ENCODE data around the gene IL1R2. TPM values are rescaled to one million over a fixed set of nuclear protein-coding genes. Genes with fewer than 3 reads are reported as not detected.
"Not testable (repeated sequence)": the region's sequence is repeated elsewhere in the genome, so short reads cannot be mapped to it uniquely, and the experiment has no call there.

Gene IL1R2
- total RNA-seq, 1 donor from 2014 or later: 23.3 TPM

DNA sequence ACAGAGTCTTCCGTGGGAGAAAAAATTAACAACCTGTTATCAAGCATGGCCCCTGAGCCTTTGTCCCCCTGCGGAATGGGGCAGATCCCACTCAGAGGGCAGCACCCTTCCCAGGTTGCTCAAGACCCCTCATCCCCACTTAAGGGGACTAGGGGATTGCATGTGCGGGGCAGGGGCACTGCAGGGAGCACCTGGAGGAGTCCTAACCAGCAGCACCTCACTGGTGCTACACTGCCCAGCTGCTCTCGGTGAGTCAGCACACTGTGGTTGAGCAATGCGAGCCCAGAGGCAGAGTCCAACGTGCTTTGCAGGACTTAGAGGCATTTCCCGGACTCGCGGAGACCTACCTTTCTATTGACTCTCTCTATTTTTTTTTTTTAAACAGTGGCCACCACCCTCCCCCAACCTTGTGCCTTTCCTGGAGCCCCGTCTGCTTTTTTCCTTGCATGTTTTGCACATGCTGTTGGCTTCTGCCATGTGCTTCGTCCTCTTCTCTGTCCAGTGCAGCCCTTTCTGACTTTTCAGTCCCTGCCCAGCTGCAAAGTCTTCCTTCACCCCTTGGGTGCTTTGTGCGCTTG is 74.0 kb downstream of the IL1R2 start:
- Histone ChIP-seq H3K27ac (peak overlapping the region; percentile 89), H3K36me3 (no peaks in the 10 kb centered on the region), H3K9me3 (no peaks in the 10 kb centered on the region), H3K27me3 (ENCODE audit: low read depth) (no peaks in the 10 kb centered on the region), H3K4me3 (no peak overlapping the region), H3K4me1 (peaks cover 75% of the 10 kb centered on the region)
- DNase-seq: peak; percentile 62
- intact Hi-C loops (cut with DNase I): no loop called here
- TF ChIP-seq, protein P1, sequence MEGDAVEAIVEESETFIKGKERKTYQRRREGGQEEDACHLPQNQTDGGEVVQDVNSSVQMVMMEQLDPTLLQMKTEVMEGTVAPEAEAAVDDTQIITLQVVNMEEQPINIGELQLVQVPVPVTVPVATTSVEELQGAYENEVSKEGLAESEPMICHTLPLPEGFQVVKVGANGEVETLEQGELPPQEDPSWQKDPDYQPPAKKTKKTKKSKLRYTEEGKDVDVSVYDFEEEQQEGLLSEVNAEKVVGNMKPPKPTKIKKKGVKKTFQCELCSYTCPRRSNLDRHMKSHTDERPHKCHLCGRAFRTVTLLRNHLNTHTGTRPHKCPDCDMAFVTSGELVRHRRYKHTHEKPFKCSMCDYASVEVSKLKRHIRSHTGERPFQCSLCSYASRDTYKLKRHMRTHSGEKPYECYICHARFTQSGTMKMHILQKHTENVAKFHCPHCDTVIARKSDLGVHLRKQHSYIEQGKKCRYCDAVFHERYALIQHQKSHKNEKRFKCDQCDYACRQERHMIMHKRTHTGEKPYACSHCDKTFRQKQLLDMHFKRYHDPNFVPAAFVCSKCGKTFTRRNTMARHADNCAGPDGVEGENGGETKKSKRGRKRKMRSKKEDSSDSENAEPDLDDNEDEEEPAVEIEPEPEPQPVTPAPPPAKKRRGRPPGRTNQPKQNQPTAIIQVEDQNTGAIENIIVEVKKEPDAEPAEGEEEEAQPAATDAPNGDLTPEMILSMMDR (IDR thresholded peaks at IDR 0.05): no peak
- ATAC-seq: no peak

DNA sequence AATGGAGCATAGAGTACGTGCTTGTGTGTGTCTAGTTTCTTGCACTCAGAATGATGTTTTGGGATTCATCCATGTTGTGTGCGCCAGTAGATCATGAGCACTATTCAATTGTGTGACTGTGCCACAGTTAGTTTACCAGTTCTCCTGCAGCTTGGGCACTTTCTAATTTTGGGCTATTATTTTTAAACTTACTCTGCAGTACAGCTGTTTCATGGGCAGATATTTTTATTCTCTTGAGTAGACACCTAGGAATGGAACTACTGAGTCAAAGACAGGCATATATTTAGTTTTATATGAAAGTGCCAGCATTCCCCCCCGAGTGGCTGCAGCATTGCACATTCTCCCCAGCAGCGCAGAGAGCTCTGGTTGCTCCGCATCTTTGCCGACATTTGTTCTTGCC is 74.8 kb downstream of the IL1R2 start:
- H3K4me1 ChIP-seq: peaks cover 72% of the 10 kb centered on the region
- no peaks in the 10 kb centered on the region for H3K9me3 ChIP-seq
- no peaks in the 10 kb centered on the region for H3K27me3 ChIP-seq (ENCODE audit: low read depth)
- TF ChIP-seq, protein P1 (IDR thresholded peaks at IDR 0.05): no peak
- peak overlapping the region; percentile 9 for H3K27ac ChIP-seq
- no peak for DNase-seq
- no peak overlapping the region for H3K4me3 ChIP-seq
- no peaks in the 10 kb centered on the region for H3K36me3 ChIP-seq
- intact Hi-C loops (cut with DNase I): no loop called here
- ATAC-seq: no peak

DNA sequence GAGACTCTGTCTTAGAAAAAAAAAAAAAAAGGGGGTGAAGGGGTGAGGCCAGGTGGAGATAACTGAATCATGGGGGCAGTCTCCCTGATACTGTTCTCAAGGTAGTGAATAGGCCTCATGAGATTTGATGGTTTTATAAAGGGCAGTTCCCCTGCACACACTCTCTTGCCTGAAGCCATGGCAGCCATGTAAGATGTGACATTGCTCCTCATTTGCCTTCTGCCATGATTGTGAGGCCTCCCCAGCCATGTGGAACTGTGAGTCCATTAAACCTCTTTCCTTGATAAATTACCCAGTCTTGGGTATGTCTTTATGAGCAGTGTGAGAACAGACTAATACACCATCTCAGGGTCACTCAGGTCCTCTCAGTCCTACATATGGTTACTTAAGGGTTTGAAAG is 76.4 kb downstream of the IL1R2 start:
- H3K36me3 ChIP-seq; DNase-seq; H3K9me3 ChIP-seq; H3K27ac ChIP-seq; intact Hi-C loops (cut with DNase I); H3K27me3 ChIP-seq (ENCODE audit: low read depth); H3K4me3 ChIP-seq; ATAC-seq: not testable (repeated sequence)
- H3K4me1 ChIP-seq: peaks cover 56% of the 10 kb centered on the region

DNA sequence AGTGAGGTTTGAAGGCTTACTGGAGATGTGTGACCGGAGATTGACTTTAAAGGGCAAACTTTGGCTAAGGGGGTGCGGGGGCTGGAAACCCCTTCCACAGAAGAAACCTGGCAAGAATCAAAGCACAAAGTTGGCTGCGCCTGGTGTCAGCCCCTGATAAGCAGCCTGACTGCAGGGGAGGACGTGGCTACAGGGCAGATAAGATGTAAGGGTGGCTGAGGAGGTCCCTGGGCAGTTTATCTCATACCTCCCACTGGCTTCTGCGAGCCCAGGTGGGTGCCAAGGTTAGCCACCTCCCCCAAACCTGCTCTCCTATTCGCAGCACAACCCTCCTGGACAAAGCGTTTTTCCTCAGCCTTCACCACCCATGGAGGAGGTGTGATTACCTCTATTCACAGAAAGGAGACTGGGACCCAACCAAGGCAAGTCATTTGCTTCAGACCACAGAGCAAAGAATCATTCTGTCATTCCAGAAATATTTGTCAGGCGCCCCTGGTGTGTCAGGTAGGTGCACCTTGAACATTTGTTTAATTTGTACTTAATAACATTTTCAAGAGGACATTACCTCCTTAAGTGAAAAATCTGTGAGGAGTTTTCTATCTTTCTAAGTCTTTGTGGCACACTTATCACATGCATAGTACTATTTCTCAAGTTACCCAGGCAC is 77.7 kb downstream of the IL1R2 start:
- Histone ChIP-seq H3K27ac (peak overlapping the region; percentile 43), H3K36me3 (no peaks in the 10 kb centered on the region), H3K4me3 (no peak overlapping the region), H3K27me3 (ENCODE audit: low read depth) (no peaks in the 10 kb centered on the region), H3K9me3 (no peaks in the 10 kb centered on the region), H3K4me1 (peaks cover 43% of the 10 kb centered on the region)
- DNase-seq: no peak
- intact Hi-C loops (cut with DNase I): no loop called here
- ATAC-seq: peak in 1 of 2 donors; percentile 18
- TF ChIP-seq, protein P1 (IDR thresholded peaks at IDR 0.05): no peak

DNA sequence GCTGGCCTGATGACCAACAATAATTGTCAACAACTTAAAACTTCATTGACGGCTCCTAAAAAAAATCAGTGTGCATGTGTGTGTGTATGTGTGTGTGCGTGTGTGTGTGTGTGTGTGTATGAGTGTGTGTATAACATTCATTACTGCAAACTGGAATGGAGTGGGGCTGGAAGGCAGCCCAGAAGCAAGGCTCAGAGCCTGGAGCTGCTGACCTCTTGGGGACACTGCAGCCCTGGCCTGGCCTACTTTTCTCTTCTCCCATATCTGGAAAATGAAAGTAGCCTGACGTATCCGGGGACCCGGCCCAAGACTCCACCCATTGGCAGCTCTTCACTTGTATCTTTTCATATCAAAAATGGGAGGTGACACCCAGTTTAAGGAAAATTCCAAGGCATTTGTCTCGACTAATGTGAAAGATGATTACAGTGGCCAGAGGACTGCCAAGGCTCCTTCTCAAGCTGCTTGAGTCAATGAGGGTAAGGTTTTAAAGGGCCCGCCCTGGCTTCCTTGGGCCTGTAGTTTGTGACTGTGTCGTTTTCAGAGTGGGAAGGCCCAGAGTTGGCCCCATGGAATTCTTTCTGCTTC is 78.4 kb downstream of the IL1R2 start:
- Histone ChIP-seq H3K27ac (peak overlapping the region; percentile 81), H3K9me3 (no peaks in the 10 kb centered on the region), H3K4me1 (peaks cover 36% of the 10 kb centered on the region), H3K36me3 (no peaks in the 10 kb centered on the region), H3K27me3 (ENCODE audit: low read depth) (no peaks in the 10 kb centered on the region), H3K4me3 (peak overlapping the region; percentile 22)
- ATAC-seq (peak; percentile 94 to 97), DNase-seq (peak; percentile 93)
- intact Hi-C loops (cut with DNase I): no loop called here
- TF ChIP-seq, protein P1 (IDR thresholded peaks at IDR 0.05): no peak

DNA sequence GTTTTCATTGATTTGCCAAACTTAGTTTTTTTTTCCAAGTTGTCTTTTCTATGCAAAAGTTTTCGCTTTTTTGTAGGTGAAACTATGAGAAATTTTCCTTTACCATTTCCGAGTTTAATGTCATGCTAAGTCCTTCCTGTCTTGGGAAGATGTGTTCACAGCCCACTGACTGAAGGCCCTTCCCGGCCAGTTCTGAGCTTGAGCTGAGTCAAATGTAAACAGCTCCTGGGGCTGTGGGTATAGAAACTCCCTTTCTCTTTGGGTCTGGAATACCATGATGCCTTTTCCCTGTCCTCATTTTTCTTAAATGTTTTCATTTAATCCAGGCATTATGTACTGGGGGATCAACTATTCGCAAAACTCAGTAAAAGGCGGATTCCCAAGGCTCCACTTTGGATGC is 81.0 kb downstream of the IL1R2 start:
- TF ChIP-seq, protein P1 (IDR thresholded peaks at IDR 0.05): no peak
- H3K4me1 ChIP-seq: peaks cover 24% of the 10 kb centered on the region
- no peaks in the 10 kb centered on the region for H3K27me3 ChIP-seq (ENCODE audit: low read depth)
- no peaks in the 10 kb centered on the region for H3K36me3 ChIP-seq
- H3K27ac ChIP-seq: no peak overlapping the region
- H3K4me3 ChIP-seq: no peak overlapping the region
- intact Hi-C loops (cut with DNase I): no loop called here
- no peak for DNase-seq
- ATAC-seq: no peak
- no peaks in the 10 kb centered on the region for H3K9me3 ChIP-seq

Measured in lower lobe of right lung (tissue), 2 donors.